Measurements from ENCODE around the gene REEP6.
A peak's percentile ranks its signal among the peaks of the same experiment; 100 is the strongest.

Gene REEP6

DNA sequence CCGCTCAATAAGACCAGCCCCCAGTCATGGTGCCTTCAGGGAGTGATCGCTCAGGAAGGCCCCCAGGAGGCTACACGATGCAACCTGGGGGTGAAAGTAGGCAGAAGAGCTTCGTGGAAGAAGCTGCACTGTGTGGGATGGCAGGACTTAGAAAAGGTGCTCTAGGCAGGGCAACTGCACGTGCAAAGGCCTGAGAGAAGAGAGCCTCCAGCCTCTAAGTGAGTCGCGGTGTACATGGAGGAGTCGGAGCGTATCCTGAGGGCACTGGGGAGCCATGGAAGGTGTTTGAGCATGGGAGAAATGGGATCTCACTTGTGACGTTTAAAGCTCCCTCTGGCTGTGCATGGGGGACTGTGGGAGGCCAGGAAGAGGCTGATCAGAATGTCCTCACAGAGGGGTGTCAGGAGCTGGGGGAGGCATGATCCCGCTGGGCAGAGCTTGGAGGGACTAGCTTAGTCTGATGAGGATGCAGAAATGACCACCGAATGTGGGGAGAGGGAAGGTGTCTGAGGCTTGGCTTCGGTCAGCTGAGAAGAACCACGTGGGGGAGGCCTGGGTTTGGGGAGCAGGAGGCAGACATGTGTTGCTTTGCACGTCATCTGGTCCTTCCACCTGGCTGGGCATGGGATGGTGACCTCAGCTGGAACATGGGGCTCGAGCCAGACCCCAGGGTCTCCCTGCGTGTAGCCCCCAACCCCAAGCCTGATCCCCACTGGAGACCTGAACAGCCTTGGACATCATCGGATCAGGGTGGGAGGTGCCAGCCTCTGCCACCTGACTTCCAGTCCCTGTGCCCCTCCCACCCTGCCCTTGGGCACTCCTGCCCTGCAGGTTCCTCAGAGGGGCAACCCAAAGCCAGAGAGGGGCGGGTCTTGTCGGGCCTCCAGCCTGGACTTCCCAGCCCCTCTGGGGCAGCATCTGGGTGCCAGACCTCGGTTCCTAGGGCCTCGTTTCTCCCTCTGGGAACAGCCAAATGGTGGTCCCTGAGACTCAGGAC lies 39.9 kb upstream of the REEP6 start:
- Histone ChIP-seq H3K27me3 (ENCODE audit: control insufficient read depth, insufficient read depth, low read length) (peaks cover 99% of the 10 kb centered on the region), H3K4me3 (ENCODE audit: low read depth, low read length) (no peak overlapping the region), H3K27ac (ENCODE audit: low read depth, low read length) (no peak overlapping the region), H3K4me1 (ENCODE audit: control insufficient read depth, insufficient read depth, low read length) (peaks cover 17% of the 10 kb centered on the region), H3K9ac (ENCODE audit: low read length) (no peak overlapping the region), H3K36me3 (ENCODE audit: control insufficient read depth, insufficient read depth, low read length) (no peaks in the 10 kb centered on the region), H3K9me3 (ENCODE audit: control insufficient read depth, insufficient read depth, low read depth, low read length) (no peaks in the 10 kb centered on the region)

- Histone ChIP-seq H3K36me3 (ENCODE audit: control insufficient read depth, insufficient read depth, low read length) (no peaks in the 10 kb centered on the region), H3K4me3 (ENCODE audit: low read depth, low read length) (no peak overlapping the region), H3K27me3 (ENCODE audit: control insufficient read depth, insufficient read depth, low read length) (peaks cover 99% of the 10 kb centered on the region), H3K9me3 (ENCODE audit: control insufficient read depth, insufficient read depth, low read depth, low read length) (no peaks in the 10 kb centered on the region), H3K27ac (ENCODE audit: low read depth, low read length) (no peak overlapping the region), H3K9ac (ENCODE audit: low read length) (no peak overlapping the region), H3K4me1 (ENCODE audit: control insufficient read depth, insufficient read depth, low read length) (peaks cover 16% of the 10 kb centered on the region)
These were observed 38.8 kb upstream of the REEP6 start for GRCh38 chr19:1451916-1452801.

DNA sequence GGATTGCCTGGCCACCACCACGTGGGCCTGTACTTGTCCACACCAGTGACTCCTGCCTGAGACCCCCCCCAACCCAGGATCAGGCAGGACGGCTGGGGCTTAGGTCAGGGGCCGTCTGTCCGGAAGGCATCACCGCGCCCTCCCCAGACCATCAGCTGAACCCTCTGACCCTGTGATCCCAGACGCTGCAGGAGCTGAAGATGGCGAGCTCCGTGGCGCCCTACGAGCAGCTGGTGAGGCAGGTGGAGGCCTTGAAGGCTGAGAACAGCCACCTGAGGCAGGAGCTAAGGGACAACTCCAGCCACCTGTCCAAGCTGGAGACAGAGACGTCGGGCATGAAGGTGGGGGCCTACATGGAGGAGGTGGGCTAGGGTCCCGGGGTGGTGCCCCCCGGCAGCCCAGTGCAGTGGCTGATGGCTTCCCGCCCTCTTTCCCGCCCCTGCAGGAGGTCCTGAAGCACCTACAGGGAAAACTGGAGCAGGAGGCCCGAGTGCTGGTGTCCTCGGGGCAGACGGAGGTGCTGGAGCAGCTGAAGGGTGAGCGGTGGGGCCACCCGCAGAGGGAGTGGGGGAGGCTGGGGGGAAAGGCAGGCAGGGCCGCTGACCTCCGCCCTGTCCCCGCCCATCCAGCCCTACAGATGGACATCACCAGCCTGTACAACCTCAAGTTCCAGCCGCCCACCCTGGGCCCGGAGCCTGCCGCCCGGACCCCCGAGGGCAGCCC lies 38.0 kb upstream of the REEP6 start:
- Histone ChIP-seq H3K27ac (ENCODE audit: low read depth, low read length) (no peak overlapping the region), H3K9me3 (ENCODE audit: control insufficient read depth, insufficient read depth, low read depth, low read length) (no peaks in the 10 kb centered on the region), H3K9ac (ENCODE audit: low read length) (no peak overlapping the region), H3K27me3 (ENCODE audit: control insufficient read depth, insufficient read depth, low read length) (peaks cover 99% of the 10 kb centered on the region), H3K4me3 (ENCODE audit: low read depth, low read length) (no peak overlapping the region), H3K4me1 (ENCODE audit: control insufficient read depth, insufficient read depth, low read length) (peaks cover 19% of the 10 kb centered on the region), H3K36me3 (ENCODE audit: control insufficient read depth, insufficient read depth, low read length) (no peaks in the 10 kb centered on the region)

DNA sequence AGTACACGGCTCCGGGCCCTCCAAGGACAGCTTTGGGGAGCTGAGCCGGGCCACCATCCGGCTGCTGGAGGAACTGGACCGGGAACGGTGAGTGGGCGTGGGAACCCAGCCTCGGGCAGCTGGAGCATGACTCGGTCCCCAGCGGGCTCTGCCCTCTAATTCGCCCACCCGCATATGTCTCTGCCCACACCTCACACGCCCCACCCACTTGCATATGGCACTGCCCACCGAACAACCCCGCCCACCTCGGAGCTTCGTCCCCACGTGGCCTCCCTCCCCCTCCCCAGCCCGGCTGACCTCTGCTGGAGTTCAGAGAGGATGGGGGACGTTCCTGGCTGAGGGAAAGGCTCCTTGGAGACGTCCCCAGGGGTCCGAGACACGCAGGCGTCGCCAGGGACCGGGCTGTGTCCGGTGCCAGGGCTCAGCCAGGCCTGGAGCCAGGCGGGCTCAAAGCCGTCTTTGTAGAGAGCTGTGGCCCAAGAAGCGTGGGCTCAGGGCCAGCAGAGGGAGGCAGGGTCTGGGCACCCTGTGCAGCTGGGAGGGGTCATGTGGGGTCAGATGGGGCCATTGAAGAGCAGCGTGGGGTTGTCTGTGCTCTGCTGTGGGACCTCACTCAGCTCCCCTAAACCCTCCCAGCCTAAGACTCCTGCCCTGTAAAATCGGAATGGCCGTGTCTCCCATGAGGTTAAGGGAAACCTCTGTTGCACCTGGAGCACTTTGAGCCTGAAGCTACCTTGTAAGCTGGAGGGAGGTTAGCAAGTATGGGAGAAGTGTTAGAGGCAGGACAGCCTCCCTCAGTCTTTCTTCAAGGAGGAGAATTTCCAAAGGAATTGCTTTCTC lies 37.2 kb upstream of the REEP6 start:
- H3K9ac ChIP-seq (ENCODE audit: low read length): no peak overlapping the region
- H3K36me3 ChIP-seq (ENCODE audit: control insufficient read depth, insufficient read depth, low read length): no peaks in the 10 kb centered on the region
- H3K27ac ChIP-seq (ENCODE audit: low read depth, low read length): no peak overlapping the region
- no peak overlapping the region for H3K4me3 ChIP-seq (ENCODE audit: low read depth, low read length)
- peaks cover 100% of the 10 kb centered on the region for H3K27me3 ChIP-seq (ENCODE audit: control insufficient read depth, insufficient read depth, low read length)
- H3K4me1 ChIP-seq (ENCODE audit: control insufficient read depth, insufficient read depth, low read length): peaks cover 19% of the 10 kb centered on the region
- no peaks in the 10 kb centered on the region for H3K9me3 ChIP-seq (ENCODE audit: control insufficient read depth, insufficient read depth, low read depth, low read length)

DNA sequence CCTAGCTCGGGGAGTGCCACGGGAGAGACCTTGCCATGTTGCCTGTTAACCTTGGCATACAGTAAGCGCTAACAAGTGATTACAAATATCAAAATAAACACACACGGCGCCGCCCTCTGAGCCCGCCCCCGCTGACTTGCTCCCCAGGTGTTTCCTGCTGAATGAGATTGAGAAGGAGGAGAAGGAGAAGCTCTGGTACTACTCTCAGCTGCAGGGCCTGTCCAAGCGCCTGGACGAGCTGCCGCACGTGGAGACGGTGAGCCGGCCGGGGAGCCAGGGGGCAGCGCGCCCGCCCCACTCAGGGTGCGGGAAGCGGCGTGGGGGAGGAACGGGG lies 36.0 kb upstream of the REEP6 start:
- peaks cover 100% of the 10 kb centered on the region for H3K27me3 ChIP-seq (ENCODE audit: control insufficient read depth, insufficient read depth, low read length)
- no peaks in the 10 kb centered on the region for H3K36me3 ChIP-seq (ENCODE audit: control insufficient read depth, insufficient read depth, low read length)
- no peak overlapping the region for H3K27ac ChIP-seq (ENCODE audit: low read depth, low read length)
- H3K9ac ChIP-seq (ENCODE audit: low read length): no peak overlapping the region
- H3K4me1 ChIP-seq (ENCODE audit: control insufficient read depth, insufficient read depth, low read length): peaks cover 19% of the 10 kb centered on the region
- peak overlapping the region; percentile 42; the same call in 1 of the 2 replicates for H3K4me3 ChIP-seq (ENCODE audit: low read depth, low read length)
- no peaks in the 10 kb centered on the region for H3K9me3 ChIP-seq (ENCODE audit: control insufficient read depth, insufficient read depth, low read depth, low read length)

DNA sequence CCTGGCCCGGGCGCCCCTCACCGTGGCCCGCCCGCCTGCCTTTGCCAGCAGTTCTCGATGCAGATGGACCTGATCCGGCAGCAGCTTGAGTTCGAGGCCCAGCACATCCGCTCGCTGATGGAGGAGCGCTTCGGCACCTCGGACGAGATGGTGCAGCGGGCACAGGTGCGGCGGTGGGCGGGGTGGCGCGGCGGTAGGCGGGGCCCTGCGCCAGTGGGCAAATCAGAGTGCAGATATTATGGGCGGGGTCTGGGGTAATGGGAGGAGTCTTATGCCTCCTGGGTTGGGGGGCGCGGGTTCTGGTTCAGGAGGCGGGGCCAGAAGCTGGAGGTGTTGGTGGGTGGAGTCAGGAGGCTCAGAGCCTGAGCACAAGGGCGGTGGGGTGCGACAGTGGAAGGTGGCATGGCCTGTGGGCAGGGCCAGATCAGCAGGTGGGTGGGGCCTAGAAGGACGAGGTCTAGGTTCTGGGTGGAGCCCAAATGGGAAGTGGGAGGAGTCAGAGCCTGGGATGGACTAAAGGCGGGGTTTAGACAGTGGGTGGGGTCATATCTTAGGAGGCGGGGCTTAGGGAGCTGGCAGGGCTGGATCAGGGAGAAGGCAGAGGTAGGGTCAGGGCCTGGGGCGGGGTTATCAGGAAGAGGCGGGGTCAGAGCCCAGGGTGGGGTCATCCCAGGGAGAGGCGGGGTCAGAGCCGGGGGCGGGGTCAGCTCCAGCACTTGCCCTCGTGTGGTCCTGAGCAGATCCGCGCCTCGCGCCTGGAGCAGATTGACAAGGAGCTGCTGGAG lies 35.5 kb upstream of the REEP6 start:
- Histone ChIP-seq H3K36me3 (ENCODE audit: control insufficient read depth, insufficient read depth, low read length) (no peaks in the 10 kb centered on the region), H3K27me3 (ENCODE audit: control insufficient read depth, insufficient read depth, low read length) (peaks cover 100% of the 10 kb centered on the region), H3K27ac (ENCODE audit: low read depth, low read length) (no peak overlapping the region), H3K9ac (ENCODE audit: low read length) (no peak overlapping the region), H3K4me1 (ENCODE audit: control insufficient read depth, insufficient read depth, low read length) (peaks cover 19% of the 10 kb centered on the region), H3K4me3 (ENCODE audit: low read depth, low read length) (peak overlapping the region; percentile 42; the same call in 1 of the 2 replicates), H3K9me3 (ENCODE audit: control insufficient read depth, insufficient read depth, low read depth, low read length) (no peaks in the 10 kb centered on the region)

- Histone ChIP-seq H3K9ac (ENCODE audit: low read length) (no peak overlapping the region), H3K9me3 (ENCODE audit: control insufficient read depth, insufficient read depth, low read depth, low read length) (no peaks in the 10 kb centered on the region), H3K4me3 (ENCODE audit: low read depth, low read length) (no peak overlapping the region), H3K27ac (ENCODE audit: low read depth, low read length) (no peak overlapping the region), H3K36me3 (ENCODE audit: control insufficient read depth, insufficient read depth, low read length) (no peaks in the 10 kb centered on the region), H3K4me1 (ENCODE audit: control insufficient read depth, insufficient read depth, low read length) (peaks cover 19% of the 10 kb centered on the region), H3K27me3 (ENCODE audit: control insufficient read depth, insufficient read depth, low read length) (peaks cover 99% of the 10 kb centered on the region)
These were observed 34.7 kb upstream of the REEP6 start for GRCh38 chr19:1456121-1456900.

GRCh38 chr19:1457031-1457739 lies 33.8 kb upstream of the REEP6 start:
- Histone ChIP-seq H3K27ac (ENCODE audit: low read depth, low read length) (no peak overlapping the region), H3K36me3 (ENCODE audit: control insufficient read depth, insufficient read depth, low read length) (no peaks in the 10 kb centered on the region), H3K9ac (ENCODE audit: low read length) (no peak overlapping the region), H3K27me3 (ENCODE audit: control insufficient read depth, insufficient read depth, low read length) (peaks cover 95% of the 10 kb centered on the region), H3K4me1 (ENCODE audit: control insufficient read depth, insufficient read depth, low read length) (peaks cover 17% of the 10 kb centered on the region), H3K9me3 (ENCODE audit: control insufficient read depth, insufficient read depth, low read depth, low read length) (no peaks in the 10 kb centered on the region), H3K4me3 (ENCODE audit: low read depth, low read length) (no peak overlapping the region)

- H3K4me1 ChIP-seq (ENCODE audit: control insufficient read depth, insufficient read depth, low read length): peaks cover 10% of the 10 kb centered on the region
- peaks cover 88% of the 10 kb centered on the region for H3K27me3 ChIP-seq (ENCODE audit: control insufficient read depth, insufficient read depth, low read length)
- H3K9me3 ChIP-seq (ENCODE audit: control insufficient read depth, insufficient read depth, low read depth, low read length): no peaks in the 10 kb centered on the region
- H3K4me3 ChIP-seq (ENCODE audit: low read depth, low read length): no peak overlapping the region
- no peak overlapping the region for H3K9ac ChIP-seq (ENCODE audit: low read length)
- no peaks in the 10 kb centered on the region for H3K36me3 ChIP-seq (ENCODE audit: control insufficient read depth, insufficient read depth, low read length)
- no peak overlapping the region for H3K27ac ChIP-seq (ENCODE audit: low read depth, low read length)
These were observed 33.1 kb upstream of the REEP6 start for GRCh38 chr19:1457892-1458291.

All from HUES6 (cell line).